Chondrocyte (in vitro differentiated cells): Measurements from ENCODE around the gene PIGH. TPM values are rescaled to one million over a fixed set of nuclear protein-coding genes. Genes with fewer than 3 reads are reported as not detected.
A peak's percentile ranks its signal among the peaks of the same experiment; 100 is the strongest.

Experiments
- DNase-seq: peaks from one replicate; pipeline ENCODE4 v3.0.0; 2021; ENCODE audit warnings: mixed read lengths, low spot score
- H3K27ac Mint-ChIP-seq: one replicate; pipeline ENCODE4 v1.8.0; 2021; ENCODE audit warnings: mild to moderate bottlenecking, moderate library complexity, mixed read lengths; ENCODE audit not compliant: unreplicated experiment
- H3K27me3 Mint-ChIP-seq: 2 replicates; pipeline ENCODE4 v1.8.0; 2021; ENCODE audit warnings: low read depth, mixed read lengths
- H3K36me3 Mint-ChIP-seq: 2 replicates; pipeline ENCODE4 v1.8.0; 2021; ENCODE audit warnings: low read depth, mixed read lengths
- H3K4me1 Mint-ChIP-seq: 2 replicates; pipeline ENCODE4 v1.8.0; 2021; ENCODE audit warnings: low read depth, mild to moderate bottlenecking, mixed read lengths
- H3K4me3 Mint-ChIP-seq: one replicate; pipeline ENCODE4 v1.8.0; 2021; ENCODE audit warnings: mild to moderate bottlenecking, moderate library complexity, mixed read lengths; ENCODE audit not compliant: unreplicated experiment
- H3K9me3 Mint-ChIP-seq: 2 replicates; pipeline ENCODE4 v1.8.0; 2021; ENCODE audit warnings: low read depth, mixed read lengths
- CTCF ChIP-seq: fragments of 200-600 bp; sonication (generic); IDR thresholded peaks from 2 replicates; pipeline ENCODE4 v1.5.0; 2021; ENCODE audit warnings: antibody characterized with exemption, mild to moderate bottlenecking, moderate library complexity
- total RNA-seq: library from RNA; stranded (reverse); gene quantifications from 3 replicates; pipeline ENCODE4 v1.2.1, GENCODE V29; 2021

Gene PIGH
- total RNA-seq, 1 donor from 2014 or later = 19.0 TPM

- TF ChIP-seq CTCF = no peak
- Mint-ChIP-seq H3K27me3 (peaks cover 5% of the 10 kb centered on the region), H3K36me3 (no peaks in the 10 kb centered on the region), H3K4me1 (no peaks in the 10 kb centered on the region), H3K9me3 (no peaks in the 10 kb centered on the region), H3K27ac (no peak overlapping the region), H3K4me3 (no peak overlapping the region)
- DNase-seq = peak; percentile 26
These were observed 30.3 kb downstream of the PIGH start for GRCh38 chr14:67569651-67570290.

DNA sequence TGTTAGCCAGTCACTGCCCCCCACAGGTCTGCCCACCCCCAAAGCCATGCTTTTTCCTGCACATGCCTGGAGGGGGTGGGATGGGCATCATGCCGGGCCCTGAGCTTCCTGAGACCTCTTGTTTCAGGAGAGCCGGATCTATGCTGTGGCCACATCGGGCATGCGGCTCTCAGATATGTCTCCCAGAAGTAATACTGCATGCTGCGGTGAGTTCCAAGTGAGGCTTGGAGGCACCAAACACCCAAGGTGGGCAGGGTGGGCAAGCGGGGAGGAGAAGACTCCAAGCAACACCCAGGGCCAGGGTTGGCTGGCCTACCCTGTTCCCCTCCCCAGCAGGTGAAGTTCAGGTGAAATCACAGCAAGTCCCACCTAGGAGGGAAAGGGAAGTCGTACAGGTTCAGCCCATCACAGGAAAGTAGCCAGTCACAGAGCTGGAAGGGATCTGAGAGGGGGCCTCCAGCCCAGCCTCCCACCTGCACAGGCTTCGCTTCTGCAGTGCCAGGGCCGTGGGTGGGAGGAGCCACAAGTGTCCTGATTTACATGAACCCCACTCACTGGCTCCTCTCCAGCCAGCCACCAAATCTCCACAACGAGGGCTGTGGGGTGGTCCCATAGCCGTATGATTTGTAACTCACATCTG, 30.9 kb downstream of the PIGH start:
- DNase-seq = peak; percentile 65

DNA sequence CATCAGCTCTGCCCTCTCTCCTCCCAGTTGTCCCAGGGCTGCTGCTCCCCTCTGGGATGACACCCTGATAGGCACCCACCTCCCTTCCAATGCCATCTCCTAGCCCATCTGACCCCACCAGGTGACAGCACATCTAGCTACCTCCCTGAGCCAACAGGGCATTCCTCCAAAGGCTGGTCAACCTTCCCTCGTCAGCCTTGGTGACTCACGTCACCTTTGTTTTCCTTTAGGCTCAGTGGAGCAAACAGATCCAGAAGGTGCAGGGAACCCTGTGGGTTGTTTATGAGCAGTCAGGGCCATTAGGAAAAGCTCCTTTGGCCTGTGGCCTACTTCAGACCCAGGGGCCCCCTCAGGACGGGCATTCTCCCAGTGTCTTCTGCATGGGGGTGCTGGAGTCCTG, 32.4 kb downstream of the PIGH start:
- Mint-ChIP-seq H3K36me3 (no peaks in the 10 kb centered on the region), H3K27ac (no peak overlapping the region), H3K4me1 (no peaks in the 10 kb centered on the region), H3K4me3 (no peak overlapping the region), H3K27me3 (peaks cover under 1% of the 10 kb centered on the region), H3K9me3 (no peaks in the 10 kb centered on the region)
- TF ChIP-seq CTCF = no peak
- DNase-seq = no peak

More for the DNA sequence above, 30.9 kb downstream of the PIGH start:
- no peaks in the 10 kb centered on the region for H3K9me3 Mint-ChIP-seq
- no peak overlapping the region for H3K4me3 Mint-ChIP-seq
- H3K36me3 Mint-ChIP-seq = no peaks in the 10 kb centered on the region
- H3K4me1 Mint-ChIP-seq = no peaks in the 10 kb centered on the region
- peaks cover 5% of the 10 kb centered on the region for H3K27me3 Mint-ChIP-seq
- TF ChIP-seq CTCF = no peak
- no peak overlapping the region for H3K27ac Mint-ChIP-seq

- peak; percentile 27 for DNase-seq
- Mint-ChIP-seq H3K4me3 (no peak overlapping the region), H3K9me3 (no peaks in the 10 kb centered on the region), H3K4me1 (no peaks in the 10 kb centered on the region), H3K27ac (no peak overlapping the region), H3K36me3 (no peaks in the 10 kb centered on the region), H3K27me3 (no peaks in the 10 kb centered on the region)
- TF ChIP-seq CTCF = no peak
These were observed 33.2 kb downstream of the PIGH start for GRCh38 chr14:67566908-67567307.

DNA sequence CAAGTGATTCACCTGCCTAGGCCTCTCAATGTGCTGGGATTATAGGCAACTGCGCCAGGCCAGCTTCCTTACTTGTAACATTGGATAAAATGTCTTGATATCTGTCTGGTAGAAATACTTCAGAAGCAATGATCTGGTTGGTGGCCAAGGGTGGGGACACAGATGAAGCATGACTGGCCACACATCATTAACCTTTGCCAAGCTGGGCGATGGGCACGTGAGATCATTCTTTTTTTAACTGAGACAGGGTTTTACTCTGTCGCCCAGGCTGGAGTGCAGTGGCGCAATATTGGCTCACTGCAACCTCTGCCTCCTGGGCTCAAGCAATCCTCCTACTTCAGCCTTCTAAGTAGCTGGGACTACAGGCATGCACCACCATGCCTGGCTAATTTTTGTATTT, 35.8 kb downstream of the PIGH start:
- H3K27ac Mint-ChIP-seq = no peak overlapping the region
- no peaks in the 10 kb centered on the region for H3K36me3 Mint-ChIP-seq
- no peaks in the 10 kb centered on the region for H3K4me1 Mint-ChIP-seq
- no peaks in the 10 kb centered on the region for H3K27me3 Mint-ChIP-seq
- no peak for TF ChIP-seq CTCF
- peak; percentile 17 for DNase-seq
- no peaks in the 10 kb centered on the region for H3K9me3 Mint-ChIP-seq
- no peak overlapping the region for H3K4me3 Mint-ChIP-seq
